Type B pancreatic cell (in vitro differentiated cells): Measurements from ENCODE around the gene MRPS27. TPM values are rescaled to one million over a fixed set of nuclear protein-coding genes. Genes with fewer than 3 reads are reported as not detected.

Source experiments
- DNase-seq: peaks from one replicate; pipeline ENCODE4 v3.0.0; 2021; ENCODE audit warnings: mixed read lengths; ENCODE audit not compliant: unreplicated experiment; ENCODE audit errors: extremely low spot score
- H3K27ac Mint-ChIP-seq: 2 replicates; pipeline ENCODE4 v1.8.0; 2021; ENCODE audit warnings: mild to moderate bottlenecking, mixed read lengths
- H3K27me3 Mint-ChIP-seq: 2 replicates; pipeline ENCODE4 v1.8.0; 2021; ENCODE audit warnings: mixed read lengths
- H3K36me3 Mint-ChIP-seq: 2 replicates; pipeline ENCODE4 v1.8.0; 2021; ENCODE audit warnings: mixed read lengths
- H3K4me1 Mint-ChIP-seq: one replicate; pipeline ENCODE4 v1.8.0; 2021; ENCODE audit warnings: mixed read lengths; ENCODE audit not compliant: unreplicated experiment
- H3K4me3 Mint-ChIP-seq: 2 replicates; pipeline ENCODE4 v1.8.0; 2021; ENCODE audit warnings: mild to moderate bottlenecking, mixed read lengths
- H3K9me3 Mint-ChIP-seq: 2 replicates; pipeline ENCODE4 v1.8.0; 2021; ENCODE audit warnings: mixed read lengths
- total RNA-seq: library from RNA; stranded (reverse); gene quantifications from 2 replicates; pipeline ENCODE4 v1.2.1, GENCODE V29; 2021; ENCODE audit warnings: low replicate concordance
- TF ChIP-seq, protein P1 (sequence below): fragments of 200-600 bp; sonication (generic); conservative IDR thresholded peaks from 2 replicates; pipeline ENCODE4 v1.5.0; 2021; ENCODE audit warnings: antibody characterized with exemption, mild to moderate bottlenecking

MRPS27 gene
- total RNA-seq, 1 donor from 2014 or later: 66.3 TPM

DNA sequence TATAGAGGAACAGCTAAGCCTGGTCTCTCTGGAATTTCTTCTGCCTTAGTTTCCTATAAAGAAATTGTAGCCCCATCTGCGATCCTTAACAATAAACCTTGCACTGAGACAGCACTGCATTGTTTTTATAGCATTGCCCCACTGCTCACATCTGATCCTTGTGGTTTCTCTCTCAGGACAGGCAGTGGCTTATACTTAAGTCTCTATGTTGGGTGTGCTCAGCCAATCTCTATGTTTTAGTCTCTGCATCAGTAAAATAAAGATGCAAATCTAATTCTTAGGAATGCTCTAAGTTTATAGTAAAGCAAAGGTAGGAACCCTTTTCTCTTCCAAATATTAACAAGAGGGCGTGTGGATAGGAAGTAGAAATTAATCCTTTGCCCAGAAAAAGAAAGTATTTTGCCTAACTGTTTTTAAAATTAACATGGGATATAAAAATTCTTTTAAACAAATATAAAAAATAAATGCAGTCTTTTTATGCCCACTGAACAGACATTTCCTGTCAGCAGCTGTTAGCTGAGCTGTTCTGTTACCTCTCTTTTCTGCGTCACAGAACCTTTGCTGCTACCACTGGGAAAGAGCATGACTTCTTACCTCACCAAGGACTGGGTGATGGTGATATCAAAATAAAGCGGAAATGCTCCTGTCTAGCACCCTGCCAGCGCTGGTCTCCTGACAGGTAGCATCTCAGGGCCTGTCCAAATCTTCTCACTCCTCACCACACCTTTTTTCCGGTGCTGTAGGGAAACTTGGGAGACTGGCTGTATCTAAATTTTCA is 29.5 kb downstream of the MRPS27 start:
- no peak overlapping the region for H3K27ac Mint-ChIP-seq
- H3K4me3 Mint-ChIP-seq: no peak overlapping the region
- H3K36me3 Mint-ChIP-seq: peaks cover 40% of the 10 kb centered on the region
- DNase-seq: no peak
- no peaks in the 10 kb centered on the region for H3K4me1 Mint-ChIP-seq
- no peaks in the 10 kb centered on the region for H3K27me3 Mint-ChIP-seq
- TF ChIP-seq, protein P1, sequence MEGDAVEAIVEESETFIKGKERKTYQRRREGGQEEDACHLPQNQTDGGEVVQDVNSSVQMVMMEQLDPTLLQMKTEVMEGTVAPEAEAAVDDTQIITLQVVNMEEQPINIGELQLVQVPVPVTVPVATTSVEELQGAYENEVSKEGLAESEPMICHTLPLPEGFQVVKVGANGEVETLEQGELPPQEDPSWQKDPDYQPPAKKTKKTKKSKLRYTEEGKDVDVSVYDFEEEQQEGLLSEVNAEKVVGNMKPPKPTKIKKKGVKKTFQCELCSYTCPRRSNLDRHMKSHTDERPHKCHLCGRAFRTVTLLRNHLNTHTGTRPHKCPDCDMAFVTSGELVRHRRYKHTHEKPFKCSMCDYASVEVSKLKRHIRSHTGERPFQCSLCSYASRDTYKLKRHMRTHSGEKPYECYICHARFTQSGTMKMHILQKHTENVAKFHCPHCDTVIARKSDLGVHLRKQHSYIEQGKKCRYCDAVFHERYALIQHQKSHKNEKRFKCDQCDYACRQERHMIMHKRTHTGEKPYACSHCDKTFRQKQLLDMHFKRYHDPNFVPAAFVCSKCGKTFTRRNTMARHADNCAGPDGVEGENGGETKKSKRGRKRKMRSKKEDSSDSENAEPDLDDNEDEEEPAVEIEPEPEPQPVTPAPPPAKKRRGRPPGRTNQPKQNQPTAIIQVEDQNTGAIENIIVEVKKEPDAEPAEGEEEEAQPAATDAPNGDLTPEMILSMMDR: no peak
- no peaks in the 10 kb centered on the region for H3K9me3 Mint-ChIP-seq

DNA sequence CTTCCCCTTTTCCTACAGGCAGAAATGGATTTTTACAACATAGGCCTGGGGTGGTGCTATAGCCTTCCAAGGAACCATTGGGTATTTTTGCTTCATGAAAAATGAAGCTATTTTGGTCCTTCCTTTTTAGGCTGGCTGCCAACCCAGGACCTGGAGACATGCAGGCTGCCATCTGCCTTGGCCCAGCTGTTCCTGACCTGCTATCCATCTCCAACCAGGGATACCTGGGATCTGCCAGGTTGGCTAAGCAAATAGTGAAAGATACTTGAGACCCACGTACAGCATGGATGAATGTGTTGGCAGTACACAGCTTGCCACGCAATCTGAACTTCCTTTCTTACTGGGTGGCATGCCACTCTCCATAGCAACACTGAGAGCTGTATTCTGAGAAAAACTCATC is 31.1 kb downstream of the MRPS27 start:
- Mint-ChIP-seq H3K27ac (no peak overlapping the region), H3K9me3 (no peaks in the 10 kb centered on the region), H3K4me1 (no peaks in the 10 kb centered on the region), H3K27me3 (no peaks in the 10 kb centered on the region), H3K36me3 (peaks cover 39% of the 10 kb centered on the region), H3K4me3 (no peak overlapping the region)
- TF ChIP-seq, protein P1: no peak
- DNase-seq: no peak

DNA sequence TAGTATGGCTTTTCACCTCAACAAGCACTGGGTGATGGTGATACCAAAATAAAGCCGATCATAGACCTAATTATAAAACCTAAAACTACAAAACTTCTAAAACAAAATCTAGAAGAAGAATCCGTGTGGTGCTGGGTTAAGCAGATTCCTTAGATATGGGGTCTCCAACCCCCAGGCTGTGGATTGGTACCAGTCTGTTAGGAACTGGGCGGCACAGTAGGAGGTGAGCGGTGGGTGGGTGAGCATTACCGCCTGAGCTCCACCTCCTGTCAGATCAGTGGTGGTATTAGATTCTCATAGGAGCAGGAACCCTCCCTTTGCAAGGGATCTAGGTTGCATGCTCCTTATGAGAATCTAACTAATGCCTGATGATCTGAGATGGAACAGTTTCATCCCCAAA is 33.2 kb downstream of the MRPS27 start:
- Mint-ChIP-seq H3K4me3 (no peak overlapping the region), H3K4me1 (peaks cover 8% of the 10 kb centered on the region), H3K27me3 (no peaks in the 10 kb centered on the region), H3K36me3 (peaks cover 43% of the 10 kb centered on the region), H3K27ac (no peak overlapping the region), H3K9me3 (no peaks in the 10 kb centered on the region)
- TF ChIP-seq, protein P1: no peak
- no peak for DNase-seq

DNA sequence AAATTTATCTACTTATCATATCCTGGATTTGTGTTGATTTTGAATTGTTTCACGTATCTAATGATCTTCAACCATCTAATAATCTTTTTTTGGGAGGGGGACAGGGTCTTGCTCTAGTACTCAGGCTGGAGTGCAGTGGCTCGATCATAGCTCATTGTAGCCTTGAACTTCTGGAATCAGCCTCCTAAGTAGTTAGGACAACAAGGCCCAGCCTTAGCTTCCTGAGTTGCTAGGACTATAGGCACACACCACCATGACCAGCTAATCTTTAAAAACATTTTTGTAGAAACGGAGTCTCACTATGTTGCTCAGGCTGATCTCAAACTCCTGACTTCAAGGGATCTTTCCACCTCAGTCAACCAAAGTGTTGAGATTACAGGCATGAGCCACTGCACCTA is 34.6 kb downstream of the MRPS27 start:
- H3K27me3 Mint-ChIP-seq: no peaks in the 10 kb centered on the region
- no peak overlapping the region for H3K27ac Mint-ChIP-seq
- TF ChIP-seq, protein P1: no peak
- DNase-seq: no peak
- peaks cover 47% of the 10 kb centered on the region for H3K36me3 Mint-ChIP-seq
- H3K4me3 Mint-ChIP-seq: no peak overlapping the region
- peaks cover 10% of the 10 kb centered on the region for H3K4me1 Mint-ChIP-seq
- H3K9me3 Mint-ChIP-seq: no peaks in the 10 kb centered on the region

DNA sequence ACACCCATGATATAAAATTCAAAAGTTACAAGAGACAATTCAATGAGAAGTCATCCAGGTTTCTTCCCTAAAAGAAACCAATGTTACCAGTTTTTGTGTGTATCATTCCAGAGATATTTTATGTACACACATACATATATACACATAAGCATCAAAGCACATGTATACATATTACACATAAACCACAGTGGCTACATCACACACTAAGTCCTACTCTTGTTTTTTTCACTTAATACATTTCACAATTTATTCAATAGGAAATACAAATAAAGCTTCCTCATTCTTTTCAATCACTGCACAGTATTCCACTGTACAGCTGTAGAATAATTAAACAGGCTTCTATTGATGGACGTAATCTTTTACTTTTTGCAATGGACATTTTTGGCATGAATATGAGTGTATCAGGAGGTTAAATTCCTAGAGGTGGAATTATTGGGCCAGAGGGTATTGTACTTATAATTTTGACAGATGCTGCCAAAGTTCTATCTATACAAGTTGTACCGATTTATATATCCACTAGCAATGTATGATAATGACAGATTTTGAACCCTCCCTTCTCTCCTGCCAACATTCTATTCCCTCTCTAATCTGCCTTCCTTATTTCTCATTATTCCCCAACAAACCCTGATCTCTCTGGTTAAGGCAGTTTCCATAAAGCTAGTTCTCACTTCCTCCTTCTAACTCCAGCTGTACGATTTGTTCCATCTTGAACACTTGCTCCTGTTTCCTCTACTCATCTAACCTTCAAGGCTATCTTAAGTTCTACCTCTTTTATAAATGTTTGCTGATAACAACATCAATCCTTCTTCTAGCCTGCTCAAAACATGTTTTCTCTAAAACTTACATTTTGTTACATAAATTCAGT is 35.2 kb downstream of the MRPS27 start:
- no peaks in the 10 kb centered on the region for H3K27me3 Mint-ChIP-seq
- H3K36me3 Mint-ChIP-seq: peaks cover 44% of the 10 kb centered on the region
- peaks cover 10% of the 10 kb centered on the region for H3K4me1 Mint-ChIP-seq
- H3K27ac Mint-ChIP-seq: no peak overlapping the region
- no peaks in the 10 kb centered on the region for H3K9me3 Mint-ChIP-seq
- H3K4me3 Mint-ChIP-seq: no peak overlapping the region
- TF ChIP-seq, protein P1: no peak
- DNase-seq: no peak
